HEK293 (cell line): ENCODE measurements around the gene STIM1.

Experiments
- CTCF ChIP-seq: fragments of 450-650 bp; formaldehyde crosslinking; IDR thresholded peaks from 2 replicates; pipeline ENCODE4 v1.5.1; 2016; ENCODE audit warnings: missing biosample characterization, missing genetic modification characterization
- ZBTB7A ChIP-seq: fragments of 450-650 bp; formaldehyde crosslinking; IDR thresholded peaks from 2 replicates; pipeline ENCODE4 v1.5.1; 2016; ENCODE audit warnings: low read depth, missing biosample characterization, missing genetic modification characterization
- ZBTB8A ChIP-seq: fragments of 450-650 bp; formaldehyde crosslinking; IDR thresholded peaks from 2 replicates; pipeline ENCODE4 v1.5.1; 2016; ENCODE audit warnings: missing biosample characterization, missing genetic modification characterization
- ZNF175 ChIP-seq: fragments of 450-650 bp; formaldehyde crosslinking; IDR thresholded peaks from 2 replicates; pipeline ENCODE4 v1.5.1; 2016; ENCODE audit warnings: missing biosample characterization, missing genetic modification characterization
- ZNF610 ChIP-seq: fragments of 450-650 bp; formaldehyde crosslinking; IDR thresholded peaks from 2 replicates; pipeline ENCODE4 v1.5.1; 2016; ENCODE audit warnings: missing biosample characterization, missing genetic modification characterization, borderline replicate concordance
- ZSCAN5A ChIP-seq: fragments of 450-650 bp; formaldehyde crosslinking; IDR thresholded peaks from 2 replicates; pipeline ENCODE4 v1.5.1; 2016; ENCODE audit warnings: missing biosample characterization, missing genetic modification characterization
- TF ChIP-seq, protein P1 (sequence below): fragments of 450-650 bp; formaldehyde crosslinking; IDR thresholded peaks from 2 replicates; pipeline ENCODE4 v1.5.1; 2016; ENCODE audit warnings: missing biosample characterization, missing genetic modification characterization

DNA sequence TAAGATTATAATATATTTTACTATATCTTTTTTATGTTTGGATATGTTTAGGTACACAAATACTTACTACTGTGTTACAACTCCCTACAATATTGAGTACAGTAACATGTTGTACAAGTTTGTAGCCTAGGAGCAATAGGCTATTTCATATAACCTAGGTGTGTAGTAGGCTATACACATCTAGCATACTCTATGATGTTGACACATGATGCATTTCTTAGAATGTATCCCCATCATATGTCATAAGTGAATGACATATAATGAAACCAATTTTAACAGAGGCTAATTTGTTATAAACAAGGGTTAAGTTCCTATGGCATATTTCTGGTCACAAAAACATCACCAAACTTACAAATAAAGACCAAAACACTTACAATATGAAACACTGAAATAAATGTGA, 152.7 kb downstream of the STIM1 start:
- TF ChIP-seq ZSCAN5A (no peak), ZBTB7A (no peak), ZNF175 (tag by site-specific recombination) (no peak), CTCF (tag by site-specific recombination) (no peak), ZNF610 (tag by site-specific recombination) (no peak), ZBTB8A (no peak)
- TF ChIP-seq, protein P1, sequence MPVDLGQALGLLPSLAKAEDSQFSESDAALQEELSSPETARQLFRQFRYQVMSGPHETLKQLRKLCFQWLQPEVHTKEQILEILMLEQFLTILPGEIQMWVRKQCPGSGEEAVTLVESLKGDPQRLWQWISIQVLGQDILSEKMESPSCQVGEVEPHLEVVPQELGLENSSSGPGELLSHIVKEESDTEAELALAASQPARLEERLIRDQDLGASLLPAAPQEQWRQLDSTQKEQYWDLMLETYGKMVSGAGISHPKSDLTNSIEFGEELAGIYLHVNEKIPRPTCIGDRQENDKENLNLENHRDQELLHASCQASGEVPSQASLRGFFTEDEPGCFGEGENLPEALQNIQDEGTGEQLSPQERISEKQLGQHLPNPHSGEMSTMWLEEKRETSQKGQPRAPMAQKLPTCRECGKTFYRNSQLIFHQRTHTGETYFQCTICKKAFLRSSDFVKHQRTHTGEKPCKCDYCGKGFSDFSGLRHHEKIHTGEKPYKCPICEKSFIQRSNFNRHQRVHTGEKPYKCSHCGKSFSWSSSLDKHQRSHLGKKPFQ (tag by site-specific recombination), result no peak
